HG02610 (cell line): ENCODE measurements around the gene LRFN4.

Source experiments
- ATAC-seq: cut with Tn5 transposase; IDR thresholded peaks from one replicate; pipeline ENCODE4 v1.9.1; 2021; ENCODE audit warnings: mild to moderate bottlenecking, moderate library complexity; ENCODE audit not compliant: unreplicated experiment

The LRFN4 gene

GRCh38 chr11:66887526-66887925 is 30.7 kb downstream of the LRFN4 start:
- no peak for ATAC-seq

GRCh38 chr11:66888282-66888681 is 31.4 kb downstream of the LRFN4 start:
- no peak for ATAC-seq

- no peak for ATAC-seq
Measured at GRCh38 chr11:66889960-66890359, 33.1 kb downstream of the LRFN4 start.

GRCh38 chr11:66891851-66892660 is 35.2 kb downstream of the LRFN4 start:
- peak; percentile 98 for ATAC-seq

- ATAC-seq = no peak
Measured at GRCh38 chr11:66892911-66893310, 36.0 kb downstream of the LRFN4 start.

- no peak for ATAC-seq
Measured at GRCh38 chr11:66894141-66894540, 37.3 kb downstream of the LRFN4 start.

- no peak for ATAC-seq
Measured at GRCh38 chr11:66901964-66902390, 45.1 kb downstream of the LRFN4 start.

- no peak for ATAC-seq
Measured at GRCh38 chr11:66902486-66903177, 45.8 kb downstream of the LRFN4 start.

- no peak for ATAC-seq
Measured at GRCh38 chr11:66904055-66904454, 47.2 kb downstream of the LRFN4 start.

- no peak for ATAC-seq
Measured at GRCh38 chr11:66904561-66904960, 47.7 kb downstream of the LRFN4 start.

GRCh38 chr11:66904981-66905521 is 48.2 kb downstream of the LRFN4 start:
- ATAC-seq = no peak

GRCh38 chr11:66905631-66906030 is 48.8 kb downstream of the LRFN4 start:
- no peak for ATAC-seq

GRCh38 chr11:66906061-66906733 is 49.3 kb downstream of the LRFN4 start:
- no peak for ATAC-seq

GRCh38 chr11:66907751-66908630 is 51.1 kb downstream of the LRFN4 start:
- ATAC-seq = no peak

GRCh38 chr11:66909181-66909580 is 52.3 kb downstream of the LRFN4 start:
- no peak for ATAC-seq

- ATAC-seq = no peak
Measured at GRCh38 chr11:66910016-66910415, 53.2 kb downstream of the LRFN4 start.
